ENCODE results near the gene MMD2.

DNA sequence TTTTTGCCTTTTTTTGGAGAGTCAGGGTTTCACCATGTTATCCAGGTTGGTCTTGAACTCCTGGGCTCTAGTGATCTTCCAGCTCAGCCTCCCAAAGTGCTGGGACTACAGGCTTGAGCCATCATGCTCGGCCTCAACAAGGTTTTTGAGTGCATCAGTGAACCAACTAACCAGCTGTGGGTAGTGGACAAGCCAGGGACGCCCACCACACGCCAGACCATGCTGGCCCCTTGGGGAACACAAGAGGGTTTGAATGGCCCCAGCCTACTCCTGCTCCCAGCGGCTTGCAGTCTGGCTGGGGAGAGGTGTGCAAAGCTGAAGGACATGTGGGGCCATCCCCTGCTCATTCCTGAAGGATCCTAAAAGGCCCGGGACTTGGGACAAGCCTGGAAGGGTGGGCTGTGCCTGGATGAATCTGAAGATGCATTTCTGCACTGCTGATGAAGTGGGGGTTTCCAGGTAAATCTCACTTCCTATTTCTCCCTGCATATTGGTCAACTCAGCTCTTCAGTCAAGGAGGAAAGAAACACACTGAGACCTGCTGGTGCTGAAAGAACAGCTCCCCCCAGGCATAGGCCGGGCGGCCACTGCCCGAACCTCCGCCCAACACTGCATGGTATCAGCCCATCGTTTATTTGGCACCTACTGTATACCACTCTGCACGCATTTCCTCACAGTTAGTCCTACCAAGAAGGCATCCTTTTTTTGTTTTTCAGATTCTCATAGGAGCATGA lies 6.9 kb downstream of the MMD2 start:
- TF ChIP-seq EZH2phosphoT487 (conservative IDR thresholded peaks at IDR 0.05; ENCODE audit: low read length): no peak
- TF ChIP-seq, protein P1, sequence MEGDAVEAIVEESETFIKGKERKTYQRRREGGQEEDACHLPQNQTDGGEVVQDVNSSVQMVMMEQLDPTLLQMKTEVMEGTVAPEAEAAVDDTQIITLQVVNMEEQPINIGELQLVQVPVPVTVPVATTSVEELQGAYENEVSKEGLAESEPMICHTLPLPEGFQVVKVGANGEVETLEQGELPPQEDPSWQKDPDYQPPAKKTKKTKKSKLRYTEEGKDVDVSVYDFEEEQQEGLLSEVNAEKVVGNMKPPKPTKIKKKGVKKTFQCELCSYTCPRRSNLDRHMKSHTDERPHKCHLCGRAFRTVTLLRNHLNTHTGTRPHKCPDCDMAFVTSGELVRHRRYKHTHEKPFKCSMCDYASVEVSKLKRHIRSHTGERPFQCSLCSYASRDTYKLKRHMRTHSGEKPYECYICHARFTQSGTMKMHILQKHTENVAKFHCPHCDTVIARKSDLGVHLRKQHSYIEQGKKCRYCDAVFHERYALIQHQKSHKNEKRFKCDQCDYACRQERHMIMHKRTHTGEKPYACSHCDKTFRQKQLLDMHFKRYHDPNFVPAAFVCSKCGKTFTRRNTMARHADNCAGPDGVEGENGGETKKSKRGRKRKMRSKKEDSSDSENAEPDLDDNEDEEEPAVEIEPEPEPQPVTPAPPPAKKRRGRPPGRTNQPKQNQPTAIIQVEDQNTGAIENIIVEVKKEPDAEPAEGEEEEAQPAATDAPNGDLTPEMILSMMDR (IDR thresholded peaks at IDR 0.05; ENCODE audit: insufficient read depth, low read length, poor library complexity, severe bottlenecking): no peak
